GM21825 (cell line): ENCODE results near the gene LRRC39.

Source experiments
- ATAC-seq: cut with Tn5 transposase; IDR thresholded peaks from one replicate; pipeline ENCODE4 v1.9.1; 2021; ENCODE audit warnings: mild to moderate bottlenecking, moderate library complexity; ENCODE audit not compliant: unreplicated experiment

LRRC39 gene

GRCh38 chr1:100151679-100152078, 26.4 kb downstream of the LRRC39 start:
- ATAC-seq = no peak

- ATAC-seq = no peak
Observed at GRCh38 chr1:100147875-100148274, 30.2 kb downstream of the LRRC39 start.

- no peak for ATAC-seq
Observed at GRCh38 chr1:100146958-100147357, 31.1 kb downstream of the LRRC39 start.

GRCh38 chr1:100145116-100145515, 32.9 kb downstream of the LRRC39 start:
- ATAC-seq = no peak

- no peak for ATAC-seq
Observed at GRCh38 chr1:100142343-100142742, 35.7 kb downstream of the LRRC39 start.

GRCh38 chr1:100141192-100141591, 36.9 kb downstream of the LRRC39 start:
- ATAC-seq = no peak

- ATAC-seq = no peak
Observed at GRCh38 chr1:100137602-100138001, 40.5 kb downstream of the LRRC39 start.

GRCh38 chr1:100134872-100135271, 43.2 kb downstream of the LRRC39 start:
- no peak for ATAC-seq

- ATAC-seq = peak; percentile 89
Observed at GRCh38 chr1:100132566-100133477, 45.2 kb downstream of the LRRC39 start, which contains the start of the genes SASS6 and TRMT13. SASS6 (minus strand) TSS chr1:100132930; CDS start chr1:100132814, 116 bp downstream. TRMT13 (plus strand) TSS chr1:100133163; CDS start chr1:100133169, 6 bp downstream.

- no peak for ATAC-seq
Observed at GRCh38 chr1:100131623-100132022, 46.4 kb downstream of the LRRC39 start.

- no peak for ATAC-seq
Observed at GRCh38 chr1:100130552-100131077, 47.4 kb downstream of the LRRC39 start.

- no peak for ATAC-seq
Observed at GRCh38 chr1:100127226-100127625, 50.8 kb downstream of the LRRC39 start.

GRCh38 chr1:100122177-100122576, 55.9 kb downstream of the LRRC39 start:
- ATAC-seq = no peak

- ATAC-seq = no peak
Observed at GRCh38 chr1:100115524-100115923, 62.5 kb downstream of the LRRC39 start.

GRCh38 chr1:100109554-100110066, 68.4 kb downstream of the LRRC39 start:
- no peak for ATAC-seq

- no peak for ATAC-seq
Observed at GRCh38 chr1:100107696-100108095, 70.4 kb downstream of the LRRC39 start.

GRCh38 chr1:100101564-100101963, 76.5 kb downstream of the LRRC39 start:
- no peak for ATAC-seq

- ATAC-seq = no peak
Observed at GRCh38 chr1:100100202-100100601, 77.9 kb downstream of the LRRC39 start.
